ENCODE results near the gene COX19.
"Not testable (repeated sequence)": the region's sequence is repeated elsewhere in the genome, so short reads cannot be mapped to it uniquely, and the experiment has no call there.

Gene COX19

GRCh38 chr7:1010226-1010625 is 34.9 kb upstream of the COX19 start:
- Histone ChIP-seq H3K9ac (ENCODE audit: low read depth in 1 of 2, low read length in 2 of 2) (no peak overlapping the region), H3K4me1 (ENCODE audit: control insufficient read depth in 2 of 2, insufficient read depth in 2 of 2, low read length in 2 of 2) (peaks cover 0 to 4% of the 10 kb centered on the region in 2 donors), H3K27ac (ENCODE audit: low read depth in 2 of 2, low read length in 2 of 2) (no peak overlapping the region), H3K36me3 (ENCODE audit: control insufficient read depth in 2 of 2, insufficient read depth in 2 of 2, low read length in 2 of 2) (peaks cover 4 to 9% of the 10 kb centered on the region in 2 donors), H3K9me3 (ENCODE audit: control insufficient read depth in 2 of 2, low read length in 2 of 2) (no peaks in the 10 kb centered on the region), H3K27me3 (ENCODE audit: control insufficient read depth in 2 of 2, insufficient read depth in 2 of 2, low read length in 2 of 2) (no peaks in the 10 kb centered on the region), H3K4me3 (ENCODE audit: low read length in 2 of 2) (no peak overlapping the region)

DNA sequence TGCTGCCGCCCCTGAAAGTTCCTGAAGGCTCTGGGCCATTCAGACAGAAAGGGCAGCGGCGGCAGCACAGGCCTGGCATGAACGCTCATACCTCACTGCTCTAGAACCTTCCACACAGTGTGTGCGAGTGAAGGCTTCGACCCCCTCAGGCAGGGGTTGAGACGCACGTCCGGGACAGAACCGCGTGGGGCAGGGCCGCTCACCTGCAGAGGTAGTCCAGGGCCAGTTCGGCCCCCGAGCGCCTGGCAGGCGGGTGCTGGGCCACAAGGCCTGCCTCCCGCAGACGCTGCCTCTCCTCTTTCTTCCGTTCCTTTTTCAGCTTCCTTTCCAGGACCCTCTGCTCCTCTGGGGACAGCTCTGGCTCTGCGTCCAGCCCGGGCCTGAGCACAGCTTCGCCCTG is 34.4 kb upstream of the COX19 start:
- Histone ChIP-seq H3K9me3 (ENCODE audit: control insufficient read depth in 2 of 2, low read length in 2 of 2) (no peaks in the 10 kb centered on the region), H3K27me3 (ENCODE audit: control insufficient read depth in 2 of 2, insufficient read depth in 2 of 2, low read length in 2 of 2) (no peaks in the 10 kb centered on the region), H3K36me3 (ENCODE audit: control insufficient read depth in 2 of 2, insufficient read depth in 2 of 2, low read length in 2 of 2) (peaks cover 4 to 9% of the 10 kb centered on the region in 2 donors), H3K4me1 (ENCODE audit: control insufficient read depth in 2 of 2, insufficient read depth in 2 of 2, low read length in 2 of 2) (peaks cover 0 to 4% of the 10 kb centered on the region in 2 donors), H3K27ac (ENCODE audit: low read depth in 2 of 2, low read length in 2 of 2) (no peak overlapping the region), H3K4me3 (ENCODE audit: low read length in 2 of 2) (no peak overlapping the region), H3K9ac (ENCODE audit: low read depth in 1 of 2, low read length in 2 of 2) (no peak overlapping the region)

DNA sequence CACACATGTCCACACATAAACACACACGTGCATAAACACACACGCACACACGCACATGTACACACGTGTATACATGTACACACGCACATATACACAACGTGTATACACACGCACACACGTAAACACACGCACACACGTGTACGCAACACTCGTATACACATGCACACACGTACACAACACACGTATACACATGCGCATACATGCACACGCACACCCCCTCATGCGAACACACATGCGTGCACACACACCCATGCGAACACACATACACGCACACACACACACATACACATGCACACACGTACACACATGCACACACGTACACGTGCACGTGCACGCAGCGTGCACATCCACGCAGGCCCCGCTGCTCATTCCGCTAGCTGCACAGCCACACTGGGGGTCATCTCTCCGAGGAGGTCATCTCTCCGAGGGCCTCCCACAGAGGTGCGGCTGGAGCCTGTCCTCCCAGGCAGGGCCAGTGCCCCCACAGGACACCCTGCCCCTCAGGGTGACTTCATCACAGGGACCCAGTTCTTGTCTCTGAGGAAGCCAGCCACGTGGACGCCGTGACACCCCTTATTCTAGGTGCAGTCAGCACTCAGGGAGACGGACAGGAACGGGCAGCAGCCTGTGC is 33.5 kb upstream of the COX19 start:
- Histone ChIP-seq H3K9ac (ENCODE audit: low read depth in 1 of 2, low read length in 2 of 2) (no peak overlapping the region), H3K36me3 (ENCODE audit: control insufficient read depth in 2 of 2, insufficient read depth in 2 of 2, low read length in 2 of 2) (peaks cover 4 to 9% of the 10 kb centered on the region in 2 donors), H3K27me3 (ENCODE audit: control insufficient read depth in 2 of 2, insufficient read depth in 2 of 2, low read length in 2 of 2) (no peaks in the 10 kb centered on the region), H3K27ac (ENCODE audit: low read depth in 2 of 2, low read length in 2 of 2) (no peak overlapping the region), H3K4me1 (ENCODE audit: control insufficient read depth in 2 of 2, insufficient read depth in 2 of 2, low read length in 2 of 2) (peaks cover 0 to 4% of the 10 kb centered on the region in 2 donors), H3K9me3 (ENCODE audit: control insufficient read depth in 2 of 2, low read length in 2 of 2) (no peaks in the 10 kb centered on the region), H3K4me3 (ENCODE audit: low read length in 2 of 2) (no peak overlapping the region)

- H3K27ac ChIP-seq (ENCODE audit: low read depth in 2 of 2, low read length in 2 of 2) = no peak overlapping the region
- H3K9ac ChIP-seq (ENCODE audit: low read depth in 1 of 2, low read length in 2 of 2) = no peak overlapping the region
- peaks cover 4 to 9% of the 10 kb centered on the region in 2 donors for H3K36me3 ChIP-seq (ENCODE audit: control insufficient read depth in 2 of 2, insufficient read depth in 2 of 2, low read length in 2 of 2)
- H3K4me1 ChIP-seq (ENCODE audit: control insufficient read depth in 2 of 2, insufficient read depth in 2 of 2, low read length in 2 of 2) = peaks cover 0 to 4% of the 10 kb centered on the region in 2 donors
- H3K27me3 ChIP-seq (ENCODE audit: control insufficient read depth in 2 of 2, insufficient read depth in 2 of 2, low read length in 2 of 2) = no peaks in the 10 kb centered on the region
- no peak overlapping the region for H3K4me3 ChIP-seq (ENCODE audit: low read length in 2 of 2)
- H3K9me3 ChIP-seq (ENCODE audit: control insufficient read depth in 2 of 2, low read length in 2 of 2) = no peaks in the 10 kb centered on the region
These were observed 32.6 kb upstream of the COX19 start for GRCh38 chr7:1007901-1008300.

- no peak overlapping the region for H3K9ac ChIP-seq (ENCODE audit: low read depth in 1 of 2, low read length in 2 of 2)
- H3K4me3 ChIP-seq (ENCODE audit: low read length in 2 of 2) = no peak overlapping the region
- H3K36me3 ChIP-seq (ENCODE audit: control insufficient read depth in 2 of 2, insufficient read depth in 2 of 2, low read length in 2 of 2) = peaks cover 4 to 9% of the 10 kb centered on the region in 2 donors
- peaks cover 0 to 4% of the 10 kb centered on the region in 2 donors for H3K4me1 ChIP-seq (ENCODE audit: control insufficient read depth in 2 of 2, insufficient read depth in 2 of 2, low read length in 2 of 2)
- no peak overlapping the region for H3K27ac ChIP-seq (ENCODE audit: low read depth in 2 of 2, low read length in 2 of 2)
- H3K27me3 ChIP-seq (ENCODE audit: control insufficient read depth in 2 of 2, insufficient read depth in 2 of 2, low read length in 2 of 2) = no peaks in the 10 kb centered on the region
- H3K9me3 ChIP-seq (ENCODE audit: control insufficient read depth in 2 of 2, low read length in 2 of 2) = no peaks in the 10 kb centered on the region
These were observed 30.0 kb upstream of the COX19 start for GRCh38 chr7:1005303-1005702.

DNA sequence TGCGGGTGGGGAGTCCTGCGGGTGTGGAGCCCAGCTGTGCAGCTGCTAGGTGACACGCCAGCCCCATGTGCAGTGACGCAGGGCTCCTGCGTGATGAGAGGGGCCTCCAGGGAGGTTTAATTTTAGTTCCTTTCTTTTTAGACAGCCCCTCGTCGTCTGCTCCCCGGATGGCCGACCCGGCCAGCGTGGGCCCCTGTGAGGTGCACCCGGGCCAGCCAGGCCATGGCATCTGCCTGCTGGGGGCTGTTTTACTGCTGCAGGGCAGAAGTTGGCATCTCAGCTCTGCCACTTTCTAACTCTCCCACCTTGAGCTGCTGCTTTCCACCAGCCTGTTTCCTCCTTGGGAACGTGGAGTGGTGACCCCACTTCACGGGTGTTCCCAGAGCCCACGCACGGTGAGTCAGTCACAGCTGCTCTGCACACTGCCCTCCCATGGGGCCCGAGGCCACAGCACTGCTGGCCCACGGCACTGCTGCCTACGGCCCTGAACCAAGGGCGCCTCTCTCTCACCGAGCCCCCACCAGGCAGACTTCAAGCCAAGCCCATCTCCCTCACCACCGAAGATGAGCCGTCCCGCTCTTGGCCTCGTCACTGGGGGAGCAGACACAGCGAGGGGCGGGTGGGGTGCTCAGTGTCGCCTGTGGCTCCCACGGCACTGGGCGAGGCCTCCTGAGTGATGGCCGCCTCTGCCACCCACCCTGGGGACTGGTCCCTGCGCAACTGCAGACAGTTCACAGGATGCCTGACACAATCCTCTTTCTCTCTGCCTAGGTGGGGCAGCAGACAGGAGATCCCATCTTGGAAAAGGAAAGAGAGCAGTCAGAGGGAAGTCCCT is 28.9 kb upstream of the COX19 start:
- no peak overlapping the region for H3K9ac ChIP-seq (ENCODE audit: low read depth in 1 of 2, low read length in 2 of 2)
- no peaks in the 10 kb centered on the region for H3K9me3 ChIP-seq (ENCODE audit: control insufficient read depth in 2 of 2, low read length in 2 of 2)
- no peaks in the 10 kb centered on the region for H3K27me3 ChIP-seq (ENCODE audit: control insufficient read depth in 2 of 2, insufficient read depth in 2 of 2, low read length in 2 of 2)
- H3K36me3 ChIP-seq (ENCODE audit: control insufficient read depth in 2 of 2, insufficient read depth in 2 of 2, low read length in 2 of 2) = peaks cover 3 to 6% of the 10 kb centered on the region in 2 donors
- H3K27ac ChIP-seq (ENCODE audit: low read depth in 2 of 2, low read length in 2 of 2) = no peak overlapping the region
- peaks cover 0 to 4% of the 10 kb centered on the region in 2 donors for H3K4me1 ChIP-seq (ENCODE audit: control insufficient read depth in 2 of 2, insufficient read depth in 2 of 2, low read length in 2 of 2)
- H3K4me3 ChIP-seq (ENCODE audit: low read length in 2 of 2) = no peak overlapping the region

GRCh38 chr7:1002445-1002844 is 27.1 kb upstream of the COX19 start:
- H3K27ac ChIP-seq (ENCODE audit: low read depth in 2 of 2, low read length in 2 of 2); H3K9ac ChIP-seq (ENCODE audit: low read depth in 1 of 2, low read length in 2 of 2); H3K4me3 ChIP-seq (ENCODE audit: low read length in 2 of 2); H3K9me3 ChIP-seq (ENCODE audit: control insufficient read depth in 2 of 2, low read length in 2 of 2); H3K36me3 ChIP-seq (ENCODE audit: control insufficient read depth in 2 of 2, insufficient read depth in 2 of 2, low read length in 2 of 2); H3K27me3 ChIP-seq (ENCODE audit: control insufficient read depth in 2 of 2, insufficient read depth in 2 of 2, low read length in 2 of 2); H3K4me1 ChIP-seq (ENCODE audit: control insufficient read depth in 2 of 2, insufficient read depth in 2 of 2, low read length in 2 of 2): not testable (repeated sequence)

DNA sequence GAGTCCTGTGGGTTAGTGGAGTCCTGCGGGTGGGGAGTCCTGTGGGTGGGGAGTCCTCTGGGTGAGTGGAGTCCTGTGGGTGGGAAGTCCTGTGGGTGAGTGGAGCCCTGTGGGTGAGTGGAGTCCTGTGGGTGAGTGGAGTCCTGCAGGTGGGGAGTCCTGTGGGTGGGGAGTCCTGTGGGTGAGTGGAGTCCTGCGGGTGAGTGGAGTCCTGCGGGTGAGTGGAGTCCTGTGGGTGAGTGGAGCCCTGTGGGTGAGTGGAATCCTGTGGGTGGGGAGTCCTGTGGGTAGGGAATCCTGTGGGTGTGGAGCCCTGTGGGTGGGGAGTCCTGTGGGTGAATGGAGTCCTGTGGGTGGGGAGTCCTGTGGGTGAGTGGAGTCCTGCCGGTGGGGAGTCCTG is 26.7 kb upstream of the COX19 start:
- H3K4me3 ChIP-seq (ENCODE audit: low read length in 2 of 2); H3K9ac ChIP-seq (ENCODE audit: low read depth in 1 of 2, low read length in 2 of 2); H3K9me3 ChIP-seq (ENCODE audit: control insufficient read depth in 2 of 2, low read length in 2 of 2); H3K27me3 ChIP-seq (ENCODE audit: control insufficient read depth in 2 of 2, insufficient read depth in 2 of 2, low read length in 2 of 2); H3K4me1 ChIP-seq (ENCODE audit: control insufficient read depth in 2 of 2, insufficient read depth in 2 of 2, low read length in 2 of 2); H3K27ac ChIP-seq (ENCODE audit: low read depth in 2 of 2, low read length in 2 of 2); H3K36me3 ChIP-seq (ENCODE audit: control insufficient read depth in 2 of 2, insufficient read depth in 2 of 2, low read length in 2 of 2): not testable (repeated sequence)

DNA sequence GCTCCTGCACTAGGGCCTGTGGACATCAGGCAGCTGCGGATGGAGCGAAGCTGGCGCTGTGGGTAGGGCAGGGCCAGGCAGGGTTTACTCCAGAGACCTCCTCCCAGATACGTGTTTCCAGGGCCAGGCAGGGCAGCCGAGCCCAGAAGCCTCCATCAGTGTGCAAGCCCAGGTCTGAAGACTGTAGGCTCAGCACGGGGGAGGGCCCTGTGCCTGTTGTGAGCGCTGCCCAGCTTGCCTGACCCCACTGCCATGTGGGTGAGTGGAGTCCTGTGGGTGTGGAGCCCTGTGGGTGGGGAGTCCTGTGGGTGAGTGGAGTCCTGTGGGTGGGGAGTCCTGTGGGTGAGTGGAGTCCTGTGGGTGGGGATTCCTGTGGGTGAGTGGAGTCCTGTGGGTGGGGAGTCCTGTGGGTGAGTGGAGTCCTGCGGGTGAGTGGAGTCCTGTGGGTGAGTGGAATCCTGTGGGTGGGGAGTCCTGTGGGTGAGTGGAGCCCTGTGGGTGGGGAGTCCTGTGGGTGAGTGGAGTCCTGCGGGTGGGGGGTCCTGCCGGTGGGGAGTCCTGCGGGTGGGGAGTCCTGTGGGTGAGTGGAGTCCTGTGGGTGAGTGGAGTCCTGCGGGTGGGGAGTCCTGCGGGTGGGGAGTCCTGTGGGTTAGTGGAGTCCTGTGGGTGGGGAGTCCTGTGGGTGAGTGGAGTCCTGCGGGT is 25.9 kb upstream of the COX19 start:
- not testable (repeated sequence) for H3K9me3 ChIP-seq (ENCODE audit: control insufficient read depth in 2 of 2, low read length in 2 of 2); H3K27ac ChIP-seq (ENCODE audit: low read depth in 2 of 2, low read length in 2 of 2); H3K36me3 ChIP-seq (ENCODE audit: control insufficient read depth in 2 of 2, insufficient read depth in 2 of 2, low read length in 2 of 2); H3K9ac ChIP-seq (ENCODE audit: low read depth in 1 of 2, low read length in 2 of 2); H3K27me3 ChIP-seq (ENCODE audit: control insufficient read depth in 2 of 2, insufficient read depth in 2 of 2, low read length in 2 of 2); H3K4me3 ChIP-seq (ENCODE audit: low read length in 2 of 2)
- peaks cover 0 to 12% of the 10 kb centered on the region in 2 donors for H3K4me1 ChIP-seq (ENCODE audit: control insufficient read depth in 2 of 2, insufficient read depth in 2 of 2, low read length in 2 of 2)

All from mucosa of rectum (tissue), 2 donors.